Amygdala (tissue), 56 donors: Measurements from ENCODE around the gene AQP9.
A peak's percentile ranks its signal among the peaks of the same experiment; 100 is the strongest.

ENCODE experiments used
- DNase-seq, 56 donors: peaks; one replicate each; lab custom pipeline; 2025; lab: John Stamatoyannopoulos, UW

AQP9 gene

GRCh38 chr15:58221591-58222241, 83.5 kb downstream of the AQP9 start:
- DNase-seq, result peak in 2 of 56 donors; percentile 8 to 12

- DNase-seq, result no peak
These were observed 84.5 kb downstream of the AQP9 start for GRCh38 chr15:58222679-58223078.

GRCh38 chr15:58223432-58223831, 85.3 kb downstream of the AQP9 start:
- DNase-seq, result no peak

- DNase-seq, result peak in 18 of 56 donors; percentile 5 to 36 (median 18)
These were observed 85.9 kb downstream of the AQP9 start for GRCh38 chr15:58224068-58224467.

- DNase-seq, result peak in 38 of 56 donors; percentile 8 to 85 (median 47)
These were observed 89.7 kb downstream of the AQP9 start for GRCh38 chr15:58227706-58228543.

- peak in 1 of 56 donors; percentile 5 for DNase-seq
These were observed 90.5 kb downstream of the AQP9 start for GRCh38 chr15:58228718-58229117.

- DNase-seq, result peak in 36 of 56 donors; percentile 6 to 75 (median 38)
These were observed 91.2 kb downstream of the AQP9 start for GRCh38 chr15:58229297-58229768.

- DNase-seq, result no peak
These were observed 94.3 kb downstream of the AQP9 start for GRCh38 chr15:58232281-58233065.

GRCh38 chr15:58233341-58233740, 95.2 kb downstream of the AQP9 start:
- no peak for DNase-seq
